IgD-negative memory B cell (primary cell): ENCODE measurements around the gene NLN. TPM values are rescaled to one million over a fixed set of nuclear protein-coding genes. Genes with fewer than 3 reads are reported as not detected.

Experiments used
- H3K27ac Mint-ChIP-seq, 3 donors: one replicate each; pipeline ENCODE4 v1.8.0; 2020 to 2022; ENCODE audit warnings: mild to moderate bottlenecking in 3 of 3, mixed read lengths in 3 of 3, moderate library complexity in 1 of 3
- H3K27me3 Mint-ChIP-seq: one replicate; pipeline ENCODE4 v1.8.0; 2021; ENCODE audit warnings: mixed read lengths
- H3K36me3 Mint-ChIP-seq: one replicate; pipeline ENCODE4 v1.8.0; 2020; ENCODE audit warnings: mild to moderate bottlenecking, mixed read lengths
- H3K4me1 Mint-ChIP-seq, 3 donors: one replicate each; pipeline ENCODE4 v1.8.0; 2020 to 2022; ENCODE audit warnings: mixed read lengths in 3 of 3, mild to moderate bottlenecking in 1 of 3
- H3K4me3 Mint-ChIP-seq, 4 donors: one replicate each; pipeline ENCODE4 v1.8.0; 2020 to 2022; ENCODE audit warnings: mild to moderate bottlenecking in 4 of 4, mixed read lengths in 4 of 4, moderate library complexity in 3 of 4
- H3K9me3 Mint-ChIP-seq, 3 donors: one replicate each; pipeline ENCODE4 v1.8.0; 2020 to 2021; ENCODE audit warnings: mixed read lengths in 3 of 3, mild to moderate bottlenecking in 1 of 3
- polyA plus RNA-seq: library from polyadenylated mRNA; unstranded; fragments of 300-500 nt; fragmentation: Illumina TruSeq; gene quantifications from one replicate; pipeline ENCODE4 v1.2.3, GENCODE V29; 2021

NLN gene
- polyA plus RNA-seq, 1 donor from 2014 or later, result 3.6 TPM

DNA sequence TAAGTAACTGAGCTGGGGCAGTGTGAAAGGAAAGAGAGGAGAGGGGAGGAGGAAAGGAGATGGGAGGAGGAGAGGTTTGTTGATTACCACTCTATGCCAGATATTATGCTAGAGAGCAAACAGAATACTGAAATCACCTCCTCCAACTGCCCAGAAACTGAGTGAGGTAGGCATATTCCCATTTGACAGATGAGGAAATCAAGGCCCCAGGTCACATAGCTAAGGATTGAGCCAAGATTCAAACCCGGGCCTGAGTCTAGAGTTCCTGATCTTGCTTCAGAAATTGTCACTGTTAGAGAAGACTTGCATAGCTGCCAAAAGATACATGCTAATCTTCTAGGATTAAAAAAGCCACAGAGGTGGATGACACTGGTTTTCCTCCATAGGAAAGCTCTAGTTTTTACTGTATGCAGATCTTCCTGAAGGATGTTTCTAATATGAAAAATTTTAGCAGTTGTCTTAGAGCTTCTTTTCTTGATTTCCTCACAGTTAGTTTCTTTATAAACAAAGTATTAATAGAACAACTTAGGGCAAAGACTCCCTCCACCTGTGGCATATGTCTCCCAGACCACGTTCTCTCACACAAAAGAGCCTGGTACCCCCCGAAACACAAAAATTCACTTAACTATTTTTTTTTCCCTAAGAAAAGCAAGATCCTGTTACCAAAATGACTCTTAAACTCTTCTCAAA, 97.4 kb downstream of the NLN start:
- Mint-ChIP-seq H3K4me3 (peak overlapping the region in 1 of 4 donors; percentile 80), H3K27me3 (no peaks in the 10 kb centered on the region), H3K27ac (peak overlapping the region in 1 of 3 donors; percentile 4), H3K36me3 (peaks cover 17% of the 10 kb centered on the region), H3K4me1 (peaks cover 15 to 27% (median 25%) of the 10 kb centered on the region in 3 donors), H3K9me3 (no peaks in the 10 kb centered on the region)

- Mint-ChIP-seq H3K4me1 (peaks cover 15 to 27% (median 25%) of the 10 kb centered on the region in 3 donors), H3K36me3 (peaks cover 17% of the 10 kb centered on the region), H3K4me3 (peak overlapping the region in 1 of 4 donors; percentile 80), H3K9me3 (no peaks in the 10 kb centered on the region), H3K27me3 (no peaks in the 10 kb centered on the region), H3K27ac (peak overlapping the region in 1 of 3 donors; percentile 4)
Observed at GRCh38 chr5:65819905-65820240, 97.9 kb downstream of the NLN start.

GRCh38 chr5:65820373-65820772, 98.4 kb downstream of the NLN start:
- no peak overlapping the region for H3K4me3 Mint-ChIP-seq
- H3K9me3 Mint-ChIP-seq, result no peaks in the 10 kb centered on the region
- peaks cover 19 to 30% (median 27%) of the 10 kb centered on the region in 3 donors for H3K4me1 Mint-ChIP-seq
- no peaks in the 10 kb centered on the region for H3K27me3 Mint-ChIP-seq
- peaks cover 14% of the 10 kb centered on the region for H3K36me3 Mint-ChIP-seq
- no peak overlapping the region for H3K27ac Mint-ChIP-seq

DNA sequence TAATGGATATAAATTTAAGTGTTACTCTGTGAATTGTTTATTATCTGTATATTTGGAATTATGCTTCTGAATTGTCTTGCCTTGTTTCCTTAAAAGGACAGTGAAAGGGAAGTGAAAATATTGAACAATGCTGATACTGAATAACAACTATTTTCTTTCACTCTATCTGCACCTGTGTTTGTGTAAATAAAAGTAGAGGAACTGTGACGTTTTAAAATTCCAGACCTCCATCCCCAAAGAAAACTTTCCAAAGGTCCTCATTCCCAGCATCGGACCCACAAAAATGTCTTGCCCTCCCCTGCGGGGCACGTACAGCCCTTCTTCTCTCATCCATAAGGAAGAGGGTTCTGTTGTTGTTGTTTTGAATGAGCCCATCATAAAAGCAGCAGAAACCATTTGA, 100.0 kb downstream of the NLN start:
- Mint-ChIP-seq H3K27ac (peak overlapping the region in 2 of 3 donors; percentile 64 to 71), H3K27me3 (no peaks in the 10 kb centered on the region), H3K9me3 (no peaks in the 10 kb centered on the region), H3K4me1 (peaks cover 31 to 40% (median 38%) of the 10 kb centered on the region in 3 donors), H3K4me3 (peak overlapping the region in 2 of 4 donors; percentile 33 to 81), H3K36me3 (peaks cover 7% of the 10 kb centered on the region)

- H3K9me3 Mint-ChIP-seq, result no peaks in the 10 kb centered on the region
- no peak overlapping the region for H3K4me3 Mint-ChIP-seq
- peak overlapping the region in 2 of 3 donors; percentile 64 to 71 for H3K27ac Mint-ChIP-seq
- H3K27me3 Mint-ChIP-seq, result no peaks in the 10 kb centered on the region
- H3K4me1 Mint-ChIP-seq, result peaks cover 31 to 40% (median 38%) of the 10 kb centered on the region in 3 donors
- H3K36me3 Mint-ChIP-seq, result peaks cover 7% of the 10 kb centered on the region
Observed at GRCh38 chr5:65822710-65823109, 100.7 kb downstream of the NLN start.

DNA sequence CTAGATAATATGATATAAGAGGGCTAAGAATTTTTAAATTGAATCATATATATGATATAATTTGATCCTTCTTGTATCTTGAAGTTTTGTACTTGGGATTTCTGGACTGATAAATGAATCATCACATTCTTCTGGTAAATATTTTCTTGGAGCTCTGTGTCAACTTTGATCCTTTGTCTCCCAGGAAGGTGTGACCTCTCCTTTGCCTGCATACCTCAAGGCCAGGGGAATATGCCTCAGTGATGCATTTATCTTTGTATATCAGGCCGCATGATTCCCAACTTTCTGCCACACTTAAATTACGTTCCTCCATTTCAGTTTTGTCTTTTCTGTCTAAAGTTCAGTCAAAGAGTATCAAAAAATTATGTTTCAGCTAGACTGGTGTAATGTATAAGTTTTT, 101.2 kb downstream of the NLN start:
- Mint-ChIP-seq H3K27me3 (no peaks in the 10 kb centered on the region), H3K27ac (peak overlapping the region in 1 of 3 donors; percentile 36), H3K9me3 (no peaks in the 10 kb centered on the region), H3K4me1 (peaks cover 31 to 40% (median 38%) of the 10 kb centered on the region in 3 donors), H3K4me3 (no peak overlapping the region), H3K36me3 (peaks cover 7% of the 10 kb centered on the region)

GRCh38 chr5:65823845-65824445, 101.9 kb downstream of the NLN start:
- H3K36me3 Mint-ChIP-seq, result peaks cover 7% of the 10 kb centered on the region
- peaks cover 31 to 38% (median 36%) of the 10 kb centered on the region in 3 donors for H3K4me1 Mint-ChIP-seq
- H3K27ac Mint-ChIP-seq, result peak overlapping the region in 1 of 3 donors; percentile 62
- no peaks in the 10 kb centered on the region for H3K27me3 Mint-ChIP-seq
- H3K9me3 Mint-ChIP-seq, result no peaks in the 10 kb centered on the region
- H3K4me3 Mint-ChIP-seq, result peak overlapping the region in 1 of 4 donors; percentile 80

- Mint-ChIP-seq H3K36me3 (peaks cover 5% of the 10 kb centered on the region), H3K4me1 (peaks cover 24 to 29% (median 27%) of the 10 kb centered on the region in 3 donors), H3K27ac (peak overlapping the region in 1 of 3 donors; percentile 58), H3K9me3 (no peaks in the 10 kb centered on the region), H3K4me3 (peak overlapping the region in 2 of 4 donors; percentile 18 to 76), H3K27me3 (no peaks in the 10 kb centered on the region)
Observed at GRCh38 chr5:65825408-65826328, 103.7 kb downstream of the NLN start.

GRCh38 chr5:65828022-65828896, 106.3 kb downstream of the NLN start:
- no peak overlapping the region for H3K27ac Mint-ChIP-seq
- no peak overlapping the region for H3K4me3 Mint-ChIP-seq
- no peaks in the 10 kb centered on the region for H3K9me3 Mint-ChIP-seq
- H3K4me1 Mint-ChIP-seq, result peaks cover 13 to 18% (median 15%) of the 10 kb centered on the region in 3 donors
- no peaks in the 10 kb centered on the region for H3K27me3 Mint-ChIP-seq
- peaks cover 4% of the 10 kb centered on the region for H3K36me3 Mint-ChIP-seq

DNA sequence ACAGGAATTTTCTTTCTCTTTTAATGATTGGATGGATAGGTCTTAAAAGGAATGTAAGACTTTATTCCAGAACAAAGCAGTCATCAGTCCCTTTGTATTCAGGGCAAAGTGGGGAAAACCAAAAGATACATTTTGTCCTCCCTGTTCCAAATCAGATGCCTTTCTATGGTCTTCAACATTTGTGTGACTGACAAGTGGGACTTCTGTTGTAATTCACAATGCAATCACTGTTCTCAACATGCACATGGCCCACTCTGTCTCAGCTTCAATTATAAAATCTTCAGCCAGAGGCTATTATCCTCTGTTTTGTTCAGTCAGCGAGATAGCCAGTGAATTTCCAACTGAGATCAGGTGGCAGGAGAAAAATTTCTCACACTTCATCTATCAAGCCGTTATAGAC, 108.9 kb downstream of the NLN start:
- Mint-ChIP-seq H3K27ac (no peak overlapping the region), H3K4me3 (no peak overlapping the region), H3K9me3 (no peaks in the 10 kb centered on the region), H3K36me3 (no peaks in the 10 kb centered on the region), H3K4me1 (peaks cover 5 to 7% (median 6%) of the 10 kb centered on the region in 3 donors), H3K27me3 (no peaks in the 10 kb centered on the region)

DNA sequence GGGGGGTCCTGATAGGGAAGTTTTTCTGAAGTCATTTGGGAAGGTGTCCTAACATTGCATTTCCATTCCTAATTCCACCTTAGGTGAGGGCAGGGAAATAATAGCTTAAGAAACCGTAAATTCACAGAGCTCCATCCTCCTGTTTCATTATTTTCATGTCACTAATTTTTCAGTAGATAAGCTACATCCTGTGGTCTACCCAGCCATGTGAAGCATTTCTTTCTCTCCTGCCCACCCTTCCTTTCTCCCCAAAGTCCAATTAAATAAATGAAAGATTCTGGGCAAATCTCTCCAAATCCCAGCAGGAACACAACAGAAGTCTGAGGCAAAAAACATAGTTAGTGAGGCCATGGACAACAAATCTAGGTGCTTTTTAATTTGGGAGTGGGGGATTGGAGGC, 109.3 kb downstream of the NLN start:
- no peak overlapping the region for H3K4me3 Mint-ChIP-seq
- H3K36me3 Mint-ChIP-seq, result no peaks in the 10 kb centered on the region
- H3K27ac Mint-ChIP-seq, result no peak overlapping the region
- H3K27me3 Mint-ChIP-seq, result no peaks in the 10 kb centered on the region
- H3K4me1 Mint-ChIP-seq, result peaks cover under 1 to 3% (median 2%) of the 10 kb centered on the region in 3 donors
- no peaks in the 10 kb centered on the region for H3K9me3 Mint-ChIP-seq

DNA sequence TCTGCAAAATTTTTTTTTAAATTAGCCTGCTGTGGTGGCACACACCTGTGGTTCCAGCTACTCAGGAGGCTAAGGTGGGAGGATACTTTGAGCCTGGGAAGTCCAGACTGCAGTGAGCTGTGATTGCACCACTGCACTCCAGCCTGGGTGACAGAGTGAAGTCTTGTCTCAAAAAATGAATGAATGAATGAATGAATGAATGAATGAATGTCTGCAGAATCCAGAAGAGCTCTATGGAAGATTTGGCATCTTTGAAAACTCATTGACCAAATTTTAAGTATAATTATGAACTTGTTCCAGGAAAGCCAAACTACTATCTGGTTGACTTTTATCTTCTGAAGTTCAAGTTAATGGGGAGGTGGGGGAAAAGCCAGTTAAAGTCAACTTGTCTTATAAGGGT, 110.1 kb downstream of the NLN start:
- Mint-ChIP-seq H3K27me3 (no peaks in the 10 kb centered on the region), H3K9me3 (no peaks in the 10 kb centered on the region), H3K4me1 (no peaks in the 10 kb centered on the region), H3K27ac (no peak overlapping the region), H3K4me3 (no peak overlapping the region), H3K36me3 (no peaks in the 10 kb centered on the region)

DNA sequence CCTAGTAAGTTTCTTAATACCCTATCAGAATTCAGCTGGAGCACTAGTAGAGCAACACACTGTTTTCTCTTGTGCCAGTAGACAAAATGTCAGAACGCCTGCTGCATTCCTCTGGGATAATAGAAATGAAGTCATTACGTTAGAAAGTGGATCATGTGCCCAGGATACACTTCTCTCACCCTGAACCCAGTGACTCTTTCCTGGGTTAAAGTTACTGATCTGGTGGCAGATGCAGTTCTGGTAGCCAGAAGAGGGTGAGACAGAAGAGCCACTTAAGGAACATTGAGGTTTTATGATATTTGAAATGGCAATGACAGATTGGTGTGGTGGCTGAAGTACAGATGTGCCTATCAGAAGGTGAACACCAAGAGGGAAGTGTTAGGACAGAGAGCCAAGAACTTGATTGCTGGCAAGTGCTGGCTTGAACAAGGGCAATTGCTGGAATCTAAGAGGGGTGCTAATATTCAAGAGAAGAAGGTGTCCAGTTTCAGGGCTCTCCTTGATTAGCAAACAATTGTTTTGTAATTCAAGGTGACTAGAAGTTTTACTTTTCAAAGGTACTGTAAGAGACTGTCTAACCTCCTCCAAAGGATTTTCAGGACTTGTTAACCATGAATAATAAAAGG, 110.7 kb downstream of the NLN start:
- Mint-ChIP-seq H3K36me3 (no peaks in the 10 kb centered on the region), H3K4me3 (no peak overlapping the region), H3K4me1 (no peaks in the 10 kb centered on the region), H3K9me3 (no peaks in the 10 kb centered on the region), H3K27me3 (no peaks in the 10 kb centered on the region), H3K27ac (no peak overlapping the region)

DNA sequence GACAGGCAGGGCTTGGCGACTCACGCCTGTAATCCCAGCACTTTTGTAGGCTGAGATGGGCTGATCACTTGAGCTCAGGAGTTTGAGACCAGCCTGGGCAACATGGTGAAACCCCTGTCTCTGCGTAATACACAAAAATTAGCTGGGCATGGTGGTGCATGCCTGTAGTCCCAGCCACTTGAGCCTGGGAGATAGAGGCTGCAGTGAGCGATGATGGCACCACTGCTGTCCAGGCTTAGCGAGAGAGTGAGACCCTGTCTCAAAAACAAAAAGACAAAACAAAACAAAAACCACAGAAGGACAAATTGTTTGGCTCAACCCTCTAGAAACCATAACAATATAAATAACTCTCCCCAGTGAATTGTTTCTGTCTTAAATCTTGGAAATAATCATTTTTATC, 111.8 kb downstream of the NLN start:
- Mint-ChIP-seq H3K36me3 (no peaks in the 10 kb centered on the region), H3K27ac (no peak overlapping the region), H3K9me3 (no peaks in the 10 kb centered on the region), H3K4me1 (no peaks in the 10 kb centered on the region), H3K4me3 (no peak overlapping the region), H3K27me3 (no peaks in the 10 kb centered on the region)
